ENCODE results near the gene PPP1R37. TPM values are rescaled to one million over a fixed set of nuclear protein-coding genes. Genes with fewer than 3 reads are reported as not detected.

Gene PPP1R37
- total RNA-seq, 1 experiment from 2014 or later: 33.6 TPM

DNA sequence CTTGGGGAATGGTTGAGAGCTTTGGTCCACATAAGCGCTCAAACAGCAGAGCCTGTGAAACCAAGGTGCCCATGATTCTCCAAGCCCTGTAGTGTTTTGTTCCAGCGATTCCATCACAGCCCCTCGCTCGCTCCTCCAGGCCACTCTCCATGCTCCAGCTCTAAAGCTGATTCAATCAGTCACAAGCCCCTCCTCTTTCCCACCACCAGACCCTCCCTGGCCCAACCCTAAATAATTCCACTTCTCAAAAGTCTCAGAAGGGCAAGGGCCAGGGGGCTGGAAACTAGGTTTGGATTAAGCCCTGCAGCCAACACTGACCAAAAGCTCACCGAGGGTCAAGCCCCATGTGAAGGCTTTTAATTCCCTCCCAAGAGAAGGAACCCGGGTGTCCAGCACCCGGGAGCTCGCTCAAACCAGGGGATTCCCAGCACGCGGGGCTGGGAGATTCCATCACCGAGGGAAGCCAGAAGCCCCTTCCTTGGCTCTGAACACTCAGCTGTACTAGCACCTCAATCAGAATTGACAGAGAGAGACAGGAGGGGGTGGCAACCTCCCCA lies 18.2 kb upstream of the PPP1R37 start:
- peak overlapping the region; percentile 28 to 85 (median 68); a peak in 4 of 7 replicates for H3K27ac Mint-ChIP-seq
- peak overlapping the region; percentile 82 to 92 for H3K4me3 Mint-ChIP-seq
- H3K4ac ChIP-seq (ENCODE audit: low read depth, low read length): no peak overlapping the region
- peaks cover 2% of the 10 kb centered on the region; the same call in 1 of the 2 replicates for H3K79me2 ChIP-seq (ENCODE audit: insufficient read depth, low read length)
- no peaks in the 10 kb centered on the region for H3K27me3 Mint-ChIP-seq (ENCODE audit: low read depth)
- H2BK12ac ChIP-seq (ENCODE audit: insufficient read length, low read depth, low read length): no peak overlapping the region
- no peak for TF ChIP-seq CTCF (conservative IDR thresholded peaks at IDR 0.05)
- H2AFZ ChIP-seq (ENCODE audit: low read length): no peak overlapping the region
- peak; percentile 57 for DNase-seq
- no peak overlapping the region for H2AK5ac ChIP-seq (ENCODE audit: insufficient read length, low read length)
- H3K18ac ChIP-seq (ENCODE audit: insufficient read length, low read depth, low read length): no peak overlapping the region
- no peaks in the 10 kb centered on the region for H3K9me3 ChIP-seq (ENCODE audit: control insufficient read depth, low read depth, low read length)
- H2BK20ac ChIP-seq (ENCODE audit: low read depth, low read length, poor library complexity, severe bottlenecking): no peak overlapping the region
- H4K5ac ChIP-seq (ENCODE audit: insufficient read length, low read depth, low read length): no peak overlapping the region
- H3K4me1 ChIP-seq (ENCODE audit: insufficient read depth, low read length): peaks cover 10% of the 10 kb centered on the region; the same call in 1 of the 2 replicates
- H3K27ac ChIP-seq (ENCODE audit: insufficient read length, low read depth, low read length): no peak overlapping the region
- no peaks in the 10 kb centered on the region; a peak in 1 of 5 replicates for H3K9me3 Mint-ChIP-seq
- H4K8ac ChIP-seq (replicated peaks; ENCODE audit: insufficient read length, low read depth, low read length): no peak overlapping the region
- H2BK120ac ChIP-seq (ENCODE audit: low read depth, low read length, poor library complexity, severe bottlenecking): no peak overlapping the region
- H3K4me2 ChIP-seq (ENCODE audit: insufficient read depth, insufficient read length, low read length): peak overlapping the region; percentile 79
- peaks cover 17% of the 10 kb centered on the region for H3K23me2 ChIP-seq (ENCODE audit: insufficient read length, low read depth, low read length, poor library complexity, severe bottlenecking)
- H2BK5ac ChIP-seq (ENCODE audit: insufficient read length, low read length): no peak overlapping the region
- no peaks in the 10 kb centered on the region for H3K79me1 ChIP-seq (ENCODE audit: insufficient read depth, low read depth, low read length, poor library complexity, severe bottlenecking)
- H3K36me3 Mint-ChIP-seq (ENCODE audit: insufficient read depth in 1 of 3, low read depth in 3 of 3): peaks cover 13 to 35% (median 33%) of the 10 kb centered on the region in 3 experiments
- H3K56ac ChIP-seq (ENCODE audit: insufficient read length, low read depth, low read length): no peak overlapping the region
- peaks cover 24 to 30% of the 10 kb centered on the region in 2 experiments for H3K4me1 Mint-ChIP-seq
- H3K9ac ChIP-seq (ENCODE audit: extremely low read depth, insufficient read length, low read length): no peak overlapping the region
- H3K14ac ChIP-seq (ENCODE audit: insufficient read depth, low read length): no peak overlapping the region
- H4K91ac ChIP-seq (ENCODE audit: insufficient read length, low read depth, low read length): no peak overlapping the region
- H3K23ac ChIP-seq (ENCODE audit: insufficient read length, low read depth, low read length): no peak overlapping the region
- no peak overlapping the region for H3T11ph ChIP-seq (ENCODE audit: low read length)
- no CpG with 5 or more reads among the region's 11 CpGs for WGBS (ENCODE audit: extremely low coverage, insufficient read length, low lambda C conversion rate)
- no peaks in the 10 kb centered on the region for H4K20me1 ChIP-seq (ENCODE audit: control insufficient read depth, insufficient read depth, insufficient read length)
- no peaks in the 10 kb centered on the region for H3K27me3 ChIP-seq (ENCODE audit: insufficient read depth, low read length)
- H2BK15ac ChIP-seq (ENCODE audit: low read depth, low read length): no peak overlapping the region

Measured in H9 (cell line).